ENCODE data around the gene GRM1.

The GRM1 gene

DNA sequence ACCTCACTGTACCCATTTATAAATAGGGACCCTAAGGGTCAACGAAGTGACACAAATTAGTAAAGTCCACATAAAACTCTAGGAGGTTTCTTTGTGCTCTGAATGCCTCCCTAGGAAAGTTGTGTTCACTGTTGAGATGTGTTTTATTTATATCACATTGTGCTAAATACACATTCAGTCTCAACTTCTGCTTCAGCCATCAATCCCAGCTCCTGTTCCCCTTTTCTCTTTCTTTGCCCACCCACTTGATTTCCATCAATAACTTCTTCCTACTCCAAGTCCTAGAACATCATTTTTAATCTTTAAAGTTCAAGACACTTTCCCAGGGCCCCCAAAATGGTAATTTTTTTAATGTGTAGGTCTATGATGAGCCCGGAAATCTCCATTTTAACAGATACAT, 306.5 kb downstream of the GRM1 start:
- DNase-seq (ENCODE audit: low read depth) = no peak

DNA sequence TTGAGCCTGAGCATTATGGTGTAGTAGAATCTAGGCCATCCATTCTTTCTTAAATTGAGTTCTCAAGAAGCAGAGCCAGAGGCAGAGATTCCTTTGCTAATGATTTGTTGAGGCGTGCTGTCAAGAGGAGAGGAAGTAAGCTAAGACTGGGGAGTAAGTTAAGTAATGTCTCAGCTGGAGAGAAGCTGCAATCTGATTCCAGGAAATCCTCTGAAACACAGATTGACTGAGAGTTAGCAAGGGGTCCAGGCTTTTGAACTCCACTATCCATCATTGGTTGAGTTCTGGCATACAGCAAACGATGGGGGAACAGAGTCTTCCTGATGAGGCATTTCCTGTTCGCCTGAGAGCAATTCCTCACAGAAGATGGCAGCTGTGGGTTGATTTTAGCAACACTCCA, 307.3 kb downstream of the GRM1 start:
- no peak for DNase-seq (ENCODE audit: low read depth)

DNA sequence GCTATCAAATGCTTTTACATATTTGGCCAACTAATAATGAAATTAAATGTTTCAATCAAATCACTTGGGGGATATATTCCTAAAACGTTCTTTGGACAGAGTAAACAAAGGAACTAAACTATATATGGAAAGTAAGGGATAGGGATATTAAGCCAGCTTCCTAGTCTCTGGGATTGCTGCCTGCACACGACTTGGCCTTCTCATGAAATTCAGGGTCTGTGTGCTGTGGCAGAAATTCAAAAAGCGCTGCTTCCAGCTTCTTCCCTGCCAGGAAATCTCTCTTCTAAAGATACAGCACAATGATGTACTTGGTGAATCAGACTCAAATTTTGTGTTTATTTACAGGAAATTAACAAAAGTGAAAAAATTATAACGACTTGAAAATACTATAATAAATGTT, 308.5 kb downstream of the GRM1 start:
- no peak for DNase-seq (ENCODE audit: low read depth)

DNA sequence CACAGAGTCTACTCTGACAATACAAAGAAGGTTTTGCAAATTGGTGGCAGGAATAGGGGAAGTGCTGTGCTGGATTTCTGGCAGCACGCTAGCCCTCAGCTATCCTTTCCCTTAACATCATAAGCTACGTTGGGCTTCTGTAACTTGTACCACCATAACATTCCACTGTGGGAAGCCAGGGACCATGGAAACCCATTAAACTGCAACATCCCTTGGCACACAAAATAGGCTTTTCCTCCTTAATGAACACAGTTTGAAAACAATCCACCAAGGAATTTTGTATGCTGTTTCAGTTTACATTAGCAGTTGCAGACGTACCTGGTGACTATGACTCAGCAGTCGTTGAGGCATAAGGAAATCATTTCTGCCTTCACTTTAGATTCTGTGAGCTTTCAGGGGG, 310.9 kb downstream of the GRM1 start:
- DNase-seq (ENCODE audit: low read depth) = no peak

DNA sequence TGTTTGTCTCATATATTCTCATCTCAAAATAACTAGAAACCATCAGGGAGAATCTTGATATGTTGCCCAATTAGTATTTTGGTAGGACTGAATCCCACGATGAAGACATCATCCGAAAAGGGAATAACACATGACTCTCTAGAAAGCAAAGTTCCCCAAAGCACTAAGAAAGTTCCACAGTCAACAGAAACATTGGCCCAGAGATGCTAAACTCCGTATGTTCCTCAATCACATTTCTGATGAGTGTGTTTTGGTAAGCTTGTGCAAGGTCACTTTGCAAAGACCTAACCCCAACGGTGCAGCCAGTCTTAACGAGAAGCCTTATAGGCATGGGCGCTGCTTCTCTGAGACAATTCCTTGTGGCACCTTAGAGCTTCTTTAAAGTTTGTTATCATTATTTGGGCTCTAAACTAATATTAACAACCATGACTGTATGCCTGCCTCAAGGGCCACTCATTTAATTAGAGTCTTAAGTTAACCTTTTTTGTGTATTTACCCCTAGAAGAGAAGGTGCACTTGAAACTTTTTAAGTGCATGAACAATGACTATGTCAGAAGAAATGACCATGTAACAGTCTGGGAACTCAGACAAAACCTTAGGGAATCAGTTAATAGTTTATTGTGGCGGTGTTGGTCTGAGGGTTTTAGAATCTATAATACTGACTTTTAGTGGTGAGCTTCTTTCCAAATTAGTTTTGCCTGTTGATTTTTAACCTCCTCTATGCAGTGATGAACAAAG, 312.8 kb downstream of the GRM1 start:
- no peak for DNase-seq (ENCODE audit: low read depth)

DNA sequence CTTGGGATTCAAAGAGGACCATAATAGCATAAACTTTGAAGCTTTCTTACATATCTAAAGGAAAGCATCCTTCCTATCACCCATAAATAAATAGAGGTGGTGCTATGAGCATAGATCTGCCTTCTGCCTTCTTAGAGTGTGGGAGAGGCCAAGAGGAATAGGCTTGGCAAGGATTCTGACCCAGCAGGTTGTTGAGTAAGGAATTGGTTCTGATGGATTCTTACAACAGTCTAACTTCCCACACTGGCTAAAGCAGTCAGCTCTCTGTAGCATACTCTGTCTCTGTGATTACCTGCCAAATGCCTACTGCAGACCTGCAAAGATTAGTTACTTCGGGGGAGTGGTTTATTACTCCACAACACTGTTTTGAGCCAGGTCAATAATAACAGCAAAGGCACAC, 316.7 kb downstream of the GRM1 start:
- no peak for DNase-seq (ENCODE audit: low read depth)

DNA sequence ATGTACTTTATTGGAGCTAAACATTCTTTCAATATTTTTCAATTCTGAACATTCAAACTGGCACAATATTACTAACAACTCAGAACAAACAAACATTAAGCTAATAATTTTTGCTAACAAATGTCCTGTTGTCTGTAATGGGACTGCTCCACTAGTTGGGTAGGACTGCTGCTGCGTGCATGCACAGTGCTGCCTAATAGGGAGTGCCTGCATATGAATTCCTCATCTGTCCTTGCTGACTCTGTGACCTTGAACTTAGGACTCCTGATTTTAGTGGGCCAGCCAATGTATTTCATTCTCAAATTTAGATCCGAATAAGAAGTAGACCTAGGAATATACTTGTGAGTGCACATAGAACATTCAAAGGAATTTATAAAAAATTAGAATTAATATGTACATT, 318.2 kb downstream of the GRM1 start:
- no peak for DNase-seq (ENCODE audit: low read depth)

DNA sequence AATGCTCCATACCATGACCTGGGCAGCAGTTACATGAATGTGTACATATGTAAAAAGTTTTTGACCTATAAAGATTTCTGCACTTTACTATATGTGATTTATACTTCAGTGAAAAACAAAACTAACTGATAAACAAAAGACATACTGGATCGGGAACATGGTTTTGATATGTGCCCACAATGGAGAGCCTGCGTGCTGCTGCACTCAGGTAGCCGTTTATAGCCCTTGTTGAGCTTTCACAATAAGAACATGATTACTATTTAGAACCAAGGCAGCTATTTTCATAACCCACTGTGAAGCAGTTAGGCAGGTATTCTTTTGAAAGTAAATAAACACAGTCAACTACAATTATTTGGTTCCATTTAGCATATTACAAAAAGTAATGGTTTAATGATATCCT, 318.8 kb downstream of the GRM1 start:
- DNase-seq (ENCODE audit: low read depth) = no peak

DNA sequence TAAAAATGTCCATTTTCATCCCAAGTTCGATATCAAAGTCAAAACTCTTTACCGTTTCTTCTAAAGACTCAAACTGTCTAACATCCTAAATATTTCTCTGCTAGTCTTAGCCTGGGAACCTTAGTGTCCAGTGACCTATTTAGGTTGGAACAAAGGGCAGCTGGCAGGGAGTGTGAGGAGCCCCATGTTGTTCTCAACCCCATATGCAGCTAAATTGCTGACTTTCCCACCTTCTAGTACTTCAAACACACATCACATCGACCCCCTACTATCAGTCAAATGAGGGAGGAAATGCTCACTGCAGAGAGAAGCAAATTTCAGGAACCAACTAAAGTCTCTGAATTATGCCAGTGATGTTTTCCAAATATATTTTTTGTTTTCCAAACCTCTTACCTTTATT, 322.2 kb downstream of the GRM1 start:
- no peak for DNase-seq (ENCODE audit: low read depth)

DNA sequence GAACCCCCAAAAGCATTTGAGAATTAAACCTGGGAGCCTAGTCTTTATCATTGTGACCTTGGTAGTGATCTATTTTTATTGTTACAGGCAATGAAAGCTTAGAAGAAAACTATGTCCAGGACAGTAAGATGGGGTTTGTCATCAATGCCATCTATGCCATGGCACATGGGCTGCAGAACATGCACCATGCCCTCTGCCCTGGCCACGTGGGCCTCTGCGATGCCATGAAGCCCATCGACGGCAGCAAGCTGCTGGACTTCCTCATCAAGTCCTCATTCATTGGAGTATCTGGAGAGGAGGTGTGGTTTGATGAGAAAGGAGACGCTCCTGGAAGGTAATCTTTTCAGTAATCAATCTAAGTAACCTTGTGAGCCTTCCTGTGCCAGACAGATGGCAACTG, 323.3 kb downstream of the GRM1 start:
- no peak for DNase-seq (ENCODE audit: low read depth)

DNA sequence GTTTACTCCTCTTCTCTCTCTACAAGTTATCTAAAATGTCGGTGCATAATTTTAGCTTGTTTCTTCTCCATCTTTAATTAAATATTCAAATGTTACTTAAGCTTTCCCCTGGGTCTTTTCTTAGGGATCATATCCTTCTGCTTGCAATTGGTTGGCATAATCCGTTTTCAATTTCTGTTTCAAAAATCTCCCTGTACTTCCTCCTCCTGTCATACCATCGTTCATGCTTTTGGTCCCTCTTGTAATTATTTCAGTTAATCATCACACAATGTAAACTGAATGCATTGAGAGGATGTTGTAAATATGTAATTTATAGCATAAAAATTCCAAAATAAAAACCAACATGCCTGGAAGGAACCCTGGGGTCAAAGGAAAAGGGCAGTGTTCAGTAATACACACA, 325.6 kb downstream of the GRM1 start:
- no peak for DNase-seq (ENCODE audit: low read depth)

DNA sequence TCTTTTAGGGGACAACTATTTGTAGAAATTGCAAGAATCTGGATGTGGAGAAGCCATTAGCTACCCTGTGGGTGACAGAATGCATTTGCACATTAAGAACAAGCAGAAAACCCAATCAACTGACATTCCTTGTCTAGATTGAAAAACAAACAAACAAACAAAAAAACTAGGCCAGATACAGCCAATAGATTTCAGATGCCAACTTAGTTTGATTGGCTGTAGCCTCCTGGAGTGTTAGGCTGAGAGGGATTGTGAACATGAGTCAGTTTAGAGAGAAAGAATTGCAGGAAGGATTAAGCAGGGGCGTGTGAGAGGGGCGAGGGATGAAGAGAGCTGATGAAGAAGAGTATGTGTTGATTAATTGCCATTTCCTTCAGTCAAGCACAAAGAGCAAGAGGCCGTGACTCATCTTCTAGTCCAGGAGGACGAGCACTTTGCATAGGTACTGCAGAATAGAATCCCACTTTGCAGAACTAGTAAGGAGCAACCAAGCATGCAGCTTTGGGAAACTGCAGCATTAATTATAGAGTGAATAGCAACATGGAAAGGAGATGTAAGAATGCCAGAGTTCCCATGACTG, 326.7 kb downstream of the GRM1 start:
- DNase-seq (ENCODE audit: low read depth) = no peak

DNA sequence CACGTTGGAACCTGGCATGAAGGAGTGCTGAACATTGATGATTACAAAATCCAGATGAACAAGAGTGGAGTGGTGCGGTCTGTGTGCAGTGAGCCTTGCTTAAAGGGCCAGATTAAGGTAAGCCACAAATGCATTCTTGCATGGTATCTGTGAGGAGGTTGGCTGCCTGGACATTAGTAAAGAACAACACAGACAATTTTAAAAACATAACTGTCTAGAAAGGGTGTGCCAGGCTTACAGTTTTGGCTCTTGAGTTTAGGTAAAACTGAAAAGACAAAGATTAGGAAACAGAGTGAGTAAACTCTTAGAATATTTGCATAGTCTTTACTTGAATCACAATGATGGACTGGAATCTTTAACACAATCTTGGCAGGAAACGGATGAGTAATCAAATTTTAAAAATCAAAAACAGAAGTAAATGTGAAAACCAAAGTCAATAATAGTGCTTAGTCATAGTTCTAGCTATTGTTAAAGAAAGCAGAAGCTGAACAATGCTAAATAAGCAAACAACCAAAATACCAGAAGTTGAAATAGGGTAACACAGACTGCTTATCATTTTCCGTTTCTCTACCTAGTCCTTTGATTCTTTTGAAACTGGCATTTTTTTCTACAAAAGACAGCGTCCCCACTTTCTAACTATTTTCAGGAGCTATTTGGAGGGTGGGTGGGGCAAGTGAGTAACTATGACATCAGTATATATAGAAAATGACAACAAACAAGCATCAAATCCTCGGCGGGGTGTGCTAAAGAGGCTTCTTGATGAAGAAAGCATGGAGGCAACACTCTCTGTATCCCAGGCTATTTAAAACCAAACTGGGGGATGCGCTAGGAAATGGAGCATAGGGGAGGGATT, 328.9 kb downstream of the GRM1 start:
- DNase-seq (ENCODE audit: low read depth) = no peak

DNA sequence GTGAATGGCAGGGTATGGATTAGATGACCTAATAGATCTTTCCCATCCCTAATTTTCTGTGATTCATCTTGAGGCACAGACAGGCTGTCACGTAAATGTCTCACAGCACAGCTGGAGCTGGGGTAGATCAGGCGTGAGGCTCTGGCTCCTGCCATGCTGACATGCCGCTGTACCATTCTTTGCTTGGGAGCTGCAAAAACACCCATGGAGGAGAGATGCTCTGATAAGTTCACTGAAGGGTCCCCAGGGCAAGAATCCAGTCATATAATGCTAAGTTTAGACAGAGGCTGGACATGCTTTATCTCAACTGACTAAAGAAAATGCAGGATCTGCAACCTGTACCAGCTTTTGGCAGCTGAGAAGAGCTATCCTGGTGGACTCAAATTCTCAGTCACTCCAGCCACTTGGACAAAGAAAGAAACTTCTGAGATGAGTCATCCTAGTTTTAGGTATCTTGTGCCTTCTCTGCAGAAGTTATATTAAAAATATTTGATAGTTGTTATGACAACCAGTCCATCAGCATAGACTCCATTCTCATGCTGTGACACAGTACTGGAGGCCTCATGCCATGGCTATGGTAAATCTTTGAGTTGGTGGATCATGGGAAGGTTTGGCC, 329.7 kb downstream of the GRM1 start:
- DNase-seq (ENCODE audit: low read depth) = no peak

DNA sequence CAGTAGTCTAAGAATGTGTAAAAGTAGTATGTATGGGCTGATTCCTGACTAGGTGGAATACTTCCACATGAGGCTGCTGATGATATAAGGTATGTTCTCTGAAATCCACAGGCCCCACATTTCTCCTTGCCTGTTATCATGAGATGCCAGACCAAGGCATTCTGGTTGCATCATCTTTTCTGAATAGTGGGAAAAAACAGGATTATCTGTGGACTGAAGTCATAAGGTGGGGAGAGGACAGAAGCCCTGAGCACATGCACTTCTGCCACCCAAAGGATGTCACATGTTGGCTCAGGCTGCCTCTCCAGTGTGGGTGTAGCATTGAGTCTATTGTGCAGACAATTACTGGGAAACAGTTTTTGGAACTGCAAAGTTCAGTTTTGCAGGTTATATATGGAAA, 330.3 kb downstream of the GRM1 start:
- no peak for DNase-seq (ENCODE audit: low read depth)

DNA sequence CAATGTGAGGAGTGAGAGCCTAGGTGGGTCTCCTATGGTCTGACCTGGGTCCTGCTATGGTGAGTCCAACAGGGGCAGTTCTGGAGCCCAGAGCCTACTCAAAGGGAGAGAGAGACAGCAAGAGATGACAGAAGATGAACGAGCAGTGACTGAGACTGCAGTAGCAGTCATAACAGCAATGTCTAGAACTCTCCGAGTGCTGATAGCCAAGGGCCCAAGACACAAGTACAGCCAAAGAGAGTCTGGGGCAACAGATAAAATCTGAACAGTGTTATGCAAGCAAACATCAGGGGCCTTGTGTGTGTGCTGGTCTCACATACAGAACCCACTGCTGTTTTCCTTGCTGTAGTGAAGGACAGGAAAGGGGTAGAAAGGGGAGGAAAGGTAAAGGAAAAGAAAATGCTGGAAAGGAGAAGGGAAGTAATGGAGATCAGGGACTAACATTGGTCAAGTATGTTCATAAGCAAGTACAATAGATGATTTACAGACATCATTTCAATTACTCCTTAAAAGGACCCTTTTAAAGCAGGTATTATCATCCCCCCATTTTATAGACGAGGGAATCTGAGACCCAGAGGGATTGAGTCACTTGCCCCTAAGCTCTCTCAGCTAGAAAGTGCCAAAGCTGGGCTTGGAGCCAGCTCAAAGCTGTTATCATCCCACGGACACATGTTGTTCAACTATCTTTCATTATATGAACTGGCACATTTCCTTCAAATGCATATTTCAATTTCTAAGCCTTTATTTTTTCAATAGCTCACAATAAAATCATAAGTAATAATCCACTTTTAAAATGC, 332.5 kb downstream of the GRM1 start:
- no peak for DNase-seq (ENCODE audit: low read depth)

DNA sequence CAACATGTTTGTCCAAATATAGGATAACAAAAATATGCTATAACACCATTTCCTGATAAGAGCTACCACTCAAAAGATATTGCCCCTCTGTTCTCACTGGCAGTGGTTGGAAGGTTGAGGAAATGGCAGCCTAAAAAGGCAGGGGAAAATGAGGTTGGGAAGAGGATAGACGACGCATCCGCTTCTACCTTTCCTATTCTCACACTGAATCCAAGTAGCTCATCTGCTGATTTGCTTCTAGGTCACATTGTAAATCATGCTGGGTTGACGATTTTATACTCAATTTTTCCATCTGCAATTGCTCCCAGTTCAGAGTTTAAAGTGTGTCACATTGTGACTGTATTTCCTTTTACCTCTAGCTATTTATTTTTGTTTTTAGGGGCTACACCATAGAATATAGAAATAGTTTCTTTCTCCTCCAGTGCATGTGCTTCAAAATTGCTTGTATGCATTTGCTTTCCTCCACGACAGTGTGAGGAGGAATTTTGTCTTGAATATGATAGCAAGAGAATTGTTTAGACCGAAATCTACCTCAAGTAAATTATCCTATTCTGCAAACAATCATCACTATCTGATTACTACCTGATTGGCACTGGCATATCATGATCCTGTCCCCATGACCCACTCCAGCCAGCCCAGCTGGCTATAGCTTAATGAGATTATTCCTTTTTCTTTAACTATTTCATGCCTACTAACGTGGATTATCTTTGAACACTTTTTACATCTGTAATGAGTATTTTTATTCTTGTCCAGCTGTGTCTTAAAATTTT, 335.2 kb downstream of the GRM1 start:
- DNase-seq (ENCODE audit: low read depth) = no peak

DNA sequence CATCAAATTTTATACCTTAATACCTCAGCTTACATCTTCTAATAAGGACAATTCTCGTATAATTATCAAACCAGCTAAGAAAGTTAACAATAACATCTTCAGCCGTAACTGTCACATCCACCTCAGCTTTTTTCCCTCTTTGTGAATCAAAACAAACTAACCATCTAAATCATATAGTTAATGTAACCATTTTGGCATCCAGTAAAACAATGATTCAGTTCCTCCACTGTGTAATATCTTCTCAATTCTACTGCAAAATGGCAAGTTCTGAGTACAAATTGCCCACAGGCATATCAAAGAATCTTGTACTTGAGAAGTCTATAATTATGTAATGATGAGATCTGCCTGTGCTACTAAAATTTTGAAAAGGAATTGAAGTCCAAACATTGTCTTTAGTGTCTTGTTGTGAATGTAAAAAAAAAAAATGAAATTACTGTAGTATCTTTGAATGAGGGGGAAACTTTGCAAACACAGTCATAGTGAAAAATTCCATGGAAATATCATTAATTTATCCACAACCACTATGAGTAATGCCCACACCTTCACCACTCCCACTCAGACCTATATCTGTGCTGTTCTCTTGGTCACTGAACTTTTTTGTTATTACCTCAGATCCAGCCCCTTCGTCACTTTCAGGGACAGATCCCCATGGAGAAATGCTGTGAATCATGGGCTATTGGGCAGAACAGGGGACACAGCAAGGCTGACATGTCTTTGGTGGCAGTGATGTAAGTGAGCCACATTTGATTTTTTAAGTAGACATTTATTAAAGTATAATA, 336.1 kb downstream of the GRM1 start:
- DNase-seq (ENCODE audit: low read depth) = no peak

DNA sequence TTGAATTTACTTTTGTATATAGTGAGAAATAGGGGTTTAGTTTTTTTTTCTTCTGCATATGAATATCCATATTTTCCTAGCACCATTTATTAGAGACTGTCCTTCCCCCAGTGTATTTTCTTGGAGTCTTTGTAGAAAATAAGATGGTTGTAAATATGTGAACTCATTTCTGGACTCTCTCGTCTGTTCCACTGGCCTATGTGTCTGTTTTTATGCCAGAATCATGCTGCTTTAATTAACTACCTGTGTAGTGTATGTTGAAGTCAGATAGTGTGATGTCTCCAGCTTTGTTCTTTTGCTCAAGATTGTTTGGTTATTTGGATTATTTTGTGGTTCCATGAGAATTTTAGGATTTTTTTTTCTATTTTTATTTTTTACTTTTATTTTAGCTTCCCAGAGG, 338.2 kb downstream of the GRM1 start:
- DNase-seq (ENCODE audit: low read depth) = no peak

DNA sequence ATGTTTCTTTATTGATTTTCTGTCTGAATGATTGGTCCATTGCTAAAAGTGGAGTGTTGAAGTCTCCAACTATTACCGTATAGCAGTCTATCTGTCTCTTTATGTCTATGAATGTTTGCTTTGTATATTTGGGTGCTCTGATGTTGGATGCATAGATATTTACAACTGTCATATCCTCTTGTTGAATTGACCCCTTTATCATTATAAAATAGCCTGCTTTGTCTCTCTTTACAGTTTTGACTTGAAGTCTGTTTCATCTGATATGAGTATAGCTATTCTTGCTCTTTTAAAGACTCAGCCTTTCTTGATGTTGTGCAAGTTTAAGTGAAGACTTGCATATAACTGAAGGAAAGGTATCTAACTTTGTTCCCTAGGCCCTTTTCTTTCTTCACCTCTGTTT, 341.0 kb downstream of the GRM1 start:
- no peak for DNase-seq (ENCODE audit: low read depth)

DNA sequence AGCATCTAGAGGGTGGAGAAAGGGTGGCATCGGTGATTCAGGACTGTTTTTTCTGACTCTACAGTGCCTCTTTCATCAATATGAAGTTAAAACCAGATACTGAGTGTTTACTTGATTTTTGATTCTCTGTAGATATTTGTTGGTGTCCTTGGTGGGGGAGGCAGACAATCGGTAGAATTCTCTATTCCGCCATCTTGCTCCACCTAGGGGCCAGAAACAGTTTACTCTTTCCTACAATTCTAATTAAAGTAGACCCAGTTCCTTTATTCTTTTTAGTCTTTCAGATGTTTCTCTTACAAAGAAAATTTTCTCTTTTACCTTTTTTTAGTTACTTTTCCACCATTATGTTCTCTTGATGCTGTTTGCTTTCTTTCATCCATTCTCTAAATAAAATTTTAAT, 352.6 kb downstream of the GRM1 start:
- DNase-seq (ENCODE audit: low read depth) = no peak
